Lower leg skin (tissue), 3 donors: ENCODE results near the gene ARMS2.

Experiments used
- POLR2A ChIP-seq, 2 donors: fragments of 450-650 bp; IDR thresholded peaks; one replicate each; pipeline ENCODE4 v1.6.1; 2016 to 2017; ENCODE audit warnings: antibody characterized with exemption in 2 of 2, mild to moderate bottlenecking in 1 of 2, moderate library complexity in 1 of 2
- TF ChIP-seq, protein P1 (sequence below), 3 donors: fragments of 450-650 bp; IDR thresholded peaks; one replicate each; pipeline ENCODE4 v1.5.1; 2016; ENCODE audit warnings: antibody characterized with exemption in 3 of 3, mild to moderate bottlenecking in 3 of 3, moderate library complexity in 2 of 3

DNA sequence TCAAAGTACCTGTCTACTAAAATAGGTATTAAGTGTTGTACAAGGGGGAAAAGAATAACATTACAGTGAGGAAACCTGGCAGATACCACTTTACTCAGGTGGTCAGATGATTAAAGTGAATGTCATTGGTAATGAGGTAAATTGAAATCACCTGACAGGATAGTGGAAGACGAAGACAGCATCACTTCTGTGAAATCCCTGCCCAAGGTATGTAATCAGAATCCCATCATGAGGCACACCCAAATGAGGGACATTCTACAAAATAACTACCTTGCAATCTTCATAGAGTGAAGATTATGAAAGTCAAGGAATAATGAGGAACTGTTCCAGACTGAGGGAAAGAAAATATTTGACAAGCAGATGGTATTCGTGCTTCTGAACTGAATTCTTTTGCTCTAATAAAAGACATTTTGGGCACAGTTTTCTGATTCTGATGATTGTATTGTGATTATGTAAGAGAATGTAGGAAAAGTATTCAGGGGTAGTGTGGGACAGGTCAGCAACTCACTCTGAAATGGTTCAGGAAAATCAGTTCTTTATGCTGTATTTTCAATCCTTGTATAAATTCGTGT lies 33.3 kb upstream of the ARMS2 start:
- TF ChIP-seq, protein P1, sequence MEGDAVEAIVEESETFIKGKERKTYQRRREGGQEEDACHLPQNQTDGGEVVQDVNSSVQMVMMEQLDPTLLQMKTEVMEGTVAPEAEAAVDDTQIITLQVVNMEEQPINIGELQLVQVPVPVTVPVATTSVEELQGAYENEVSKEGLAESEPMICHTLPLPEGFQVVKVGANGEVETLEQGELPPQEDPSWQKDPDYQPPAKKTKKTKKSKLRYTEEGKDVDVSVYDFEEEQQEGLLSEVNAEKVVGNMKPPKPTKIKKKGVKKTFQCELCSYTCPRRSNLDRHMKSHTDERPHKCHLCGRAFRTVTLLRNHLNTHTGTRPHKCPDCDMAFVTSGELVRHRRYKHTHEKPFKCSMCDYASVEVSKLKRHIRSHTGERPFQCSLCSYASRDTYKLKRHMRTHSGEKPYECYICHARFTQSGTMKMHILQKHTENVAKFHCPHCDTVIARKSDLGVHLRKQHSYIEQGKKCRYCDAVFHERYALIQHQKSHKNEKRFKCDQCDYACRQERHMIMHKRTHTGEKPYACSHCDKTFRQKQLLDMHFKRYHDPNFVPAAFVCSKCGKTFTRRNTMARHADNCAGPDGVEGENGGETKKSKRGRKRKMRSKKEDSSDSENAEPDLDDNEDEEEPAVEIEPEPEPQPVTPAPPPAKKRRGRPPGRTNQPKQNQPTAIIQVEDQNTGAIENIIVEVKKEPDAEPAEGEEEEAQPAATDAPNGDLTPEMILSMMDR (IDR thresholded peaks at IDR 0.05) = no peak
- no peak for TF ChIP-seq POLR2A (IDR thresholded peaks at IDR 0.05)
